COLO829 (cell line): Measurements from ENCODE around the gene PHF2.

ENCODE experiments used
- DNase-seq: peaks from one replicate; pipeline ENCODE4 v3.0.0; 2012; ENCODE audit warnings: low spot score

Gene PHF2

DNA sequence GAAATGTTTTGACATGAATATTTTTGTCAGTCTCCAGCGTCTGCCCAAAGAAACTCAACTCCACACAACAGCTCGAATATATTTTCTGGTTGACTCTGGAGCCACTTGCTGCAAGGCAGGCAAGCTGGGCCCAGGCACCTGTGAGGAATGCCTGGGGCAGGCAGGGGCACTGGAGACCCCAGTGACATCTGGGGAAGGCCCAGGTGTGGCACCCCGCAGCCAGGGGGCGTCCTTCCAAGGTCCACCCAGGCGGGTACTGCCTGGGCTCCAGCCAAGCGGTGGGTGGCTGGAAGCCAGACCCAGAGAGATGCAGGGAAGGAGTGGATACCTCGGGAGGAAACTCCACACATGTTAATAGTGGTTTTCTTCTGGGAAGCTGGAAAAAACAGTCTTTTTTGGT lies 125.9 kb downstream of the PHF2 start:
- no peak for DNase-seq

- no peak for DNase-seq
Observed at GRCh38 chr9:93708289-93708986, 132.1 kb downstream of the PHF2 start.

- DNase-seq, result no peak
Observed at GRCh38 chr9:93708987-93709302, 132.6 kb downstream of the PHF2 start.

- DNase-seq, result no peak
Observed at GRCh38 chr9:93709600-93710369, 133.4 kb downstream of the PHF2 start.

DNA sequence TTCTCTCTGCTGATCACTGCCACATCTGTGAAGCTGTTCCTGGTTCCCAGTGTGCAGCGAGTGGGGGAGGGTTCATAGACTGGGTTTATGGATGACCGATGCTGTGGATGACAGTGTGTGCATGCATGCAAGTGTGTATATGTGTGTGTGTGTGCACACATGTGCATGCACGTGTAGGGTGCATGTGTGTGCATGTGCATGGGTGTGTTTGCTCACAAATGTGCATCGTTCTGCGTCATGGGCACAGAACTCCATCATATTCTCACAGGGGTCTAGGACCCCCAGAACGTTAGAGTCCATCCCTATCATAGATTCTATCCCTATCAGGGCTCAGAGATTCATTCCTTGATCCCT lies 134.0 kb downstream of the PHF2 start:
- no peak for DNase-seq

DNA sequence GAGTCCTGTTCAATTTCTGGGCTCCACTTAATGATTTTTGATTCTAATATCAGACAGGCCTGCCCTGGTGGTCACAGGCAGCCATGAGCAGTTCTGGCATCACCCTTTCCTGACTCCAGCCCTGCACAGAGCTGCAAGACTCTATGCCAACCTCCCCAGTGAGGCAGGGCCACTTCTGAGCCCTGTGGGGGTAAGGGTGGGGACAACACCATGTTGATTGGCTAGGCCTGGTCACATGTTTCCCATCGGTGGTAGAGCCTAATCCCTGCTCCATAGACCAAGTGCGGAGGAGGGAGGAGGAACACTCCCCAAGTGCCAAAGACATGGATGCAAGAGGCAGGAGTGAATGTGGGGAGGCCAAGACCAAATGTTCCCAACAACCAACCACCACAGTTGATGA lies 134.6 kb downstream of the PHF2 start:
- DNase-seq, result no peak

DNA sequence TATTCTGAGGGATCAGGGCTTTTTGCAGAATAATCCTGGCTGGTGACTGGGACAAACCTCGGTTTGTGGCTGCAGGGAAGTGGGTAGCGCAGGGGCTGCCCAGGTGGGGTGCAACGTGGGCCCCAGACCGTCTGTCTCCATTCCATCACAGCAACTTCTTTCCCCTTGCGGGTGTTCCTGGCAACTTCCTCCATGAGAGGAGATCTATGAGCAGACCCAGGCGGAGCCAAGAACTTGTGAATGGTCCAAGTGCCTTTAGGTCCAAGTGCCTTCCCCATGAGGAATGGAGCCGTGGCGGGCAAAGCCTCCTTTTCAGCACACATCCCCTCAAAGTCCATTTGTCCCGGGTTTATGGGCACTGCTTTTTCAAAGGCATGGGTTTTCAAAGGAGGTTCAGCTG lies 136.5 kb downstream of the PHF2 start:
- DNase-seq, result no peak

- DNase-seq, result no peak
Observed at GRCh38 chr9:93713716-93714115, 137.3 kb downstream of the PHF2 start.

DNA sequence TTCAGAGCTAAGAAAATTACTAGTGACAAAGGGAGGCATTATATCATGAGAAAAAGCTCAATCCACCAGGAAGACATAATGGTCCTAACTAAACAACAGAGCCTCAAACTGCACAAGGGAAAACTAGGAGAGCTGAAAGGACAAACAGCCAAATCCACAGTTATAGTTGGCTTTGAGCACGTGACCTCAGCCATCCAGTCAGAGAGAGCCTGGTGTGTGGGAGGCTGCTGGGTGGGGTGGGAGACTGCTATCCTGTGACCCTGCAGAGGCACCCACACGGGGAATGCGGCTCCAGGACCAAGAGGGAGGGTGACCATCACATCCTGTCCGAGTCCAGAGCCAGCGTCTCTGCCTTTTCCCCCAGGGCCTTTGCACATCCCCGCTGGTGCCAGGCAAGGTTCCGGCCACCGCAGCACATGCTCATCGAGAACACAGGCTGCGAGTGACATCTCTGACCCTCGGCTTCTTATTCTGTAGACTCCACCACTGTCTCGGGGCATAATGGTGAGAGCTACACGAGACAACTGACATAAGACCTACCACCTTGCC lies 145.1 kb downstream of the PHF2 start:
- DNase-seq, result no peak

DNA sequence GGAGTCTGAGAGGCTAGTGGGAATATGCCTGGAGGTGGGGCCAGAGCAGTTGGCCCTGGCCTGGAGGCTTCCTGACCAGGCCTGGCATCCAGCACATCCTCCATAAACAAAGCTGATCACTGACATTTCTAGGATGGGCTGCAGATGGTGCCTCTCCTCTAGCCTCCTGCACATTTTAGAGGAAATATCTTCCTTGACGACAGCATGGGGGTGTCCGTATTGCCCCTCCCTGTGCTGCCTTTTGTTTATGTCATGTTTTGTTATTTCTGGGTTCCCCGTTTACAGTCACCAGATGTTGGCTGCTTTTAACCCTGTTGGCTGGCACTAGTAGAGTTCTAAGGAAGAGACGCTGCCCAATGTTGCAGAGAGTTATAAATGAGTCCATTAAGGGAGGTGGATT lies 148.5 kb downstream of the PHF2 start:
- no peak for DNase-seq

DNA sequence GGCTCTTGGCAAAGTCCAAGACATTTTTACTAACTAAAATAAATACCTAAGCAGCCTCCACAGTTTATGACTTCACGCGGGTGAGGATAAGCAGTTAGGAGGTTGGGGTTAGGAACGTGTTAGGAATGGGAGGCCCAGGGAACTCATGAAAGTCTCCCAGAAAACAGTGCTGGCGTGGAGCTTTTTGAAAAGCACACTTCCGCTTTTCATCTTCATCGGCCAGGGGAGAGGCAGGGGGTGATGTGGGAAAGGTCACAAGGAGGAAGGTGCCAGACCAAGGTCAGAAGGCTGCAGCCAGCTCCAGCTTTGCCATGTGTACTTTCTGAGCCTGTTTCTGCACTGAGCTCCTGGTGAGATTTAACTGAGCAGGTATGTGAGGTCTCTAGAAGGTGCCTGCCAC lies 149.0 kb downstream of the PHF2 start:
- no peak for DNase-seq

- no peak for DNase-seq
Observed at GRCh38 chr9:93726147-93726546, 149.8 kb downstream of the PHF2 start.
